BJ (cell line): ENCODE data around the gene DUXB. TPM values are rescaled to one million over a fixed set of nuclear protein-coding genes. Genes with fewer than 3 reads are reported as not detected.

Experiments
- CTCF ChIA-PET: fragments of 350-600 bp; formaldehyde crosslinking; extraction: SDS; loops from one replicate; lab custom pipeline; 2021; ENCODE audit warnings: antibody characterized with exemption, inconsistent platforms; lab: Yijun Ruan, JAX
- POLR2A ChIA-PET: fragments of 300-600 bp; sonication (Branson Sonifier 250); formaldehyde crosslinking; extraction: SDS; loops from one replicate; lab custom pipeline; 2021; ENCODE audit warnings: antibody characterized with exemption; lab: Charles Lee
- DNase-seq: peaks from one replicate; pipeline ENCODE4 v3.0.0-alpha.2; 2011; ENCODE audit warnings: low read depth
- H3K27me3 ChIP-seq: 2 replicates; pipeline ENCODE4 v1.6.0; 2011; ENCODE audit warnings: low read length; ENCODE audit not compliant: control insufficient read depth, insufficient read depth
- H3K36me3 ChIP-seq: 2 replicates; pipeline ENCODE4 v1.5.1; 2011; ENCODE audit warnings: low read length; ENCODE audit not compliant: control insufficient read depth, insufficient read depth
- H3K4me3 ChIP-seq: 2 replicates; pipeline ENCODE4 v1.5.1; 2011; ENCODE audit warnings: low read depth, mild to moderate bottlenecking, control low read depth, low read length
- polyA minus RNA-seq: library from RNA; depleted of rRNA, polyadenylated mRNA; stranded (reverse); fragments of >200 nt; gene quantifications from 2 replicates; pipeline ENCODE4 v1.2.3, GENCODE V29; 2011; rRNA and poly(A)+ RNA removed
- polyA plus RNA-seq: library from polyadenylated mRNA; depleted of rRNA; stranded (reverse); fragments of >200 nt; gene quantifications from 2 replicates; pipeline ENCODE4 v1.2.3, GENCODE V29; 2011; rRNA removed
- TF ChIP-seq, protein P1 (sequence below): IDR thresholded peaks from 2 replicates; pipeline ENCODE4 v1.5.1; 2011; ENCODE audit warnings: low read depth, mild to moderate bottlenecking, control low read depth, inconsistent platforms, low read length, moderate library complexity; ENCODE audit not compliant: insufficient read depth

The DUXB gene, protein sequence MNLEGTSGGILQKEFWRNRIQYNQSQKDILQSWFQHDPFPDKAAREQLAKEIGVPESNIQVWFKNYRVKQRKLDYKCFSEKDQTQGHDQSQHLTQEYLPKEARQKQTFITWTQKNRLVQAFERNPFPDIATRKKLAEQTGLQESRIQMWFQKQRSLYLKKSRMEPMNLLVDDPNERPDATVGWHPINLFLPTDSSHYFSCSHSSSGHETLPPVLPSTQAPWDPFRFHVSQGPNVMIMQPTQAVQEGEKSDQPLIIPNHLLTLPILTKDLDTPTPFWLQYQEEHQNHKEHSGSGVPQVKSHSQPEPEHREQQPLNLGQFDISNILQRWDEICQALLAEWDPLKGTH
- polyA plus RNA-seq (not detected in 2 replicates), polyA minus RNA-seq (not detected in 2 replicates)

DNA sequence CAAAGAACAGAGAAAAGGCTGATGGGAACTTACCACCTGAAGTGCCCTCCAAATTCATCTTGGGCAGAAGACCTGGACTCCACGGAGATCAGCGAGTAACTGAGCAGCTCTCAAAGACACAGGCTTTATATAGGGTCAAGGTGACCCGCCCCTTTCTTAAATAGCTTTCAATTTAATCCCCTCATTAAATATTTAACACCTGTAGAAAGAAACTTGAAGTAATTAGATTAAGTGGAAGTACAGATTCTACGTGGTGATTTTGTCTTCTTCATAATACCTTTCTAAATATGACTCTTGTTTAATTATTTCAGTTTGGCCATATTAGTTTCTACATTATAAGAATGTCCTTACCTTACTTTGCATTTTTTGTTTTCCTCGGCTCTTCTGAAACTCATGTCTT lies at the start of gene DUXB:
Gene DUXB (minus strand): TSS at position 101 of the 400 bp plus-strand sequence. CDS start 43 bp downstream, at position 58.
- TF ChIP-seq, protein P1, sequence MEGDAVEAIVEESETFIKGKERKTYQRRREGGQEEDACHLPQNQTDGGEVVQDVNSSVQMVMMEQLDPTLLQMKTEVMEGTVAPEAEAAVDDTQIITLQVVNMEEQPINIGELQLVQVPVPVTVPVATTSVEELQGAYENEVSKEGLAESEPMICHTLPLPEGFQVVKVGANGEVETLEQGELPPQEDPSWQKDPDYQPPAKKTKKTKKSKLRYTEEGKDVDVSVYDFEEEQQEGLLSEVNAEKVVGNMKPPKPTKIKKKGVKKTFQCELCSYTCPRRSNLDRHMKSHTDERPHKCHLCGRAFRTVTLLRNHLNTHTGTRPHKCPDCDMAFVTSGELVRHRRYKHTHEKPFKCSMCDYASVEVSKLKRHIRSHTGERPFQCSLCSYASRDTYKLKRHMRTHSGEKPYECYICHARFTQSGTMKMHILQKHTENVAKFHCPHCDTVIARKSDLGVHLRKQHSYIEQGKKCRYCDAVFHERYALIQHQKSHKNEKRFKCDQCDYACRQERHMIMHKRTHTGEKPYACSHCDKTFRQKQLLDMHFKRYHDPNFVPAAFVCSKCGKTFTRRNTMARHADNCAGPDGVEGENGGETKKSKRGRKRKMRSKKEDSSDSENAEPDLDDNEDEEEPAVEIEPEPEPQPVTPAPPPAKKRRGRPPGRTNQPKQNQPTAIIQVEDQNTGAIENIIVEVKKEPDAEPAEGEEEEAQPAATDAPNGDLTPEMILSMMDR = no peak
- CTCF ChIA-PET = no interaction called here
- POLR2A ChIA-PET = no interaction called here

DNA sequence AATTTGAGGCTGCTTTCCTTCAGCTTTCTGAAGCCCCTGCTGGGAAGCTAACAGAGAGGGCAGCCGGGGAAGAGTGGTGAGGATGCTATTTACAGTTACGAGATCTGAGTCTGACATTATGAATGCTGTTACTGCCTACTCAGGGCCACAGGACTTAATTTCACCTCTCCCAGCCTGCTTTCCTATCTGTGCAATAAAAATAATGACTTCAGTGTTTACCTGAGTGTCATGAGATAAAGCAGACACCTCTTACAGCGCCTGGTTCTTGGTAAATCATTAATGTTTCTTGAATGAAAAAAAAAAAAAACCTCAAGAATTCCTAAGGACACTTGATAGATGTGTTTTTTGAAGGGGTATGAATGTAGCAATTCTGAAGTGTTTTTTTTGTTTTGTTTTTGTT lies 49.3 kb upstream of the DUXB start:
- ChIA-PET POLR2A (no interaction called here), CTCF (no interaction called here)
- no peaks in the 10 kb centered on the region for H3K27me3 ChIP-seq
- no peak overlapping the region for H3K4me3 ChIP-seq
- H3K36me3 ChIP-seq = no peaks in the 10 kb centered on the region
- TF ChIP-seq, protein P1 = no peak
- DNase-seq = no peak

More for the DNA sequence above, at the start of gene DUXB:
- H3K27me3 ChIP-seq = no peaks in the 10 kb centered on the region
- DNase-seq = no peak
- no peaks in the 10 kb centered on the region for H3K36me3 ChIP-seq
- H3K4me3 ChIP-seq = no peak within 1 kb of the TSS

DNA sequence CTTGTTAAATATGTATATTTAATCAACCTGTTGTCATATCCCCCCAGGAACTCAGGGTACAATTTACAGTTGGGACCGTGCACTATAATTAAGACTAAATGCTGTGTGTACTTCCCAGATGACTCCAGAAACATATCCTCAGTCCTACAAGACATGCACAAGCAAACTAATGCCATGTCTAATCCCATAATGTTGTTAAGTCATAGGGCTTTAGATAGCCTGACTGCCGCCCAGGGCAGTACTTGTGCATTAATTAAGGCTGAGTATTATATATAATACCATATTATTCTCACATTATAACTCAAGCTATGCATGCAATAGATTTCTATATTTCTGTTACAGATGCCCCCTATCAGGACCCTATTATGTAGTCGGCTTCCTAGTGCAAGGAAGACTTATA lies 45.1 kb upstream of the DUXB start:
- Histone ChIP-seq H3K36me3 (no peaks in the 10 kb centered on the region), H3K27me3 (no peaks in the 10 kb centered on the region), H3K4me3 (no peak overlapping the region)
- no peak for DNase-seq
- ChIA-PET CTCF (no interaction called here), POLR2A (no interaction called here)
- TF ChIP-seq, protein P1 = no peak

DNA sequence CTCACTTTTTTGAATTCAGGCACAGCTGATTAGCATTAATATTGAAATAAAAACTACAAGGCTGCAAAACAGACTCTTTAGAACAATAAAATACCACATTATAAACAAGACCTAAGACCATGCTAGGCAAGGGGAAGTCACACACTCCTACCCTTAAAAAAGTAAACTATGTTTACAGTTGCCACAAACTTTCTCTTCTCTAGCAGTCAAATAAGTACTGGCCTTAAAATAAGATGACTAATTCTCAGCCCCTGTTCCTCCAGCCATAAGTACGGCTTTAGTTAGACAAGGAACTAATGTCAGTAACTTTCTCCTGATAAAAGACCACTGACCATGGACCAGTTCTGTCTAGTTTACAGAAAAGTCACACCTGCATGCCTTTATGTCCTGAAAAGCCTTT lies 44.6 kb upstream of the DUXB start:
- TF ChIP-seq, protein P1 = no peak
- Histone ChIP-seq H3K27me3 (no peaks in the 10 kb centered on the region), H3K4me3 (no peak overlapping the region), H3K36me3 (no peaks in the 10 kb centered on the region)
- CTCF ChIA-PET = no interaction called here
- no peak for DNase-seq
- POLR2A ChIA-PET = no interaction called here

DNA sequence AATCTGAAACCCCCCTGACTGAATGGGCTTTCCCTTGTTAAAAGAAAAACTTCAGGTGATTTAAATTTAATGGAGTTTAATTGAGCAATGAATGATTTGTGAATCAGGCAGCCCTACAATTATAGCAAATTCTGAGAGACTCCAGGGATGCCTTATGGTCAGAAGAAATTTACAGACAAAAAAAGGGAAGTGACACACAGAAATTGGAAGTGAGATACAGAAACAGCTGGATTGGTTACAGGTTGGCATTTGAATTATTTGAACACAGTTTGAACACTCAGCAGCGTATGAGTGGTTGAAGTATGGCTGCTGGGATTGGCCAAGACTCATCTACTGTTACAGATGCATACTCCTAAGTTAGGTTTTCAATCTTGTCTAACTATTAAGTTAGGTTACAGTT lies 44.0 kb upstream of the DUXB start:
- H3K36me3 ChIP-seq = no peaks in the 10 kb centered on the region
- H3K4me3 ChIP-seq = no peak overlapping the region
- no peaks in the 10 kb centered on the region for H3K27me3 ChIP-seq
- ChIA-PET POLR2A (interaction anchor here (0.6 kb wide), 1 partner anchor 130 kb away, joined by 4 read pairs; no protein-coding TSS in a partner anchor), CTCF (interaction anchor here (1.6 kb wide), 1 partner anchor 9 kb away, joined by 4 read pairs; no protein-coding TSS in a partner anchor)
- TF ChIP-seq, protein P1 = no peak
- no peak for DNase-seq
